H1 (cell line): Measurements from ENCODE around the gene ARHGAP6.

Experiments used
- ASH2L ChIP-seq: fragments of 200-600, 300-600 bp; sonication (generic); IDR thresholded peaks from one replicate; pipeline ENCODE4 v1.7.1; 2017; ENCODE audit warnings: low read length
- CTCF ChIP-seq, 3 experiments: IDR thresholded peaks; 1 replicate in 2 of 3; 2 replicates in 1 of 3; pipeline versions ENCODE4 v1.5.1 to v1.6.1; 2011; ENCODE audit warnings: low read length in 3 of 3, mild to moderate bottlenecking in 3 of 3, inconsistent platforms in 2 of 3, low read depth in 1 of 3, moderate library complexity in 1 of 3; ENCODE audit not compliant: insufficient read depth in 1 of 3; ENCODE audit errors: control extremely low read depth in 1 of 3
- EZH2 ChIP-seq: fragments of 200-600 bp; sonication (generic); IDR thresholded peaks from 2 replicates; pipeline ENCODE4 v1.7.1; 2012; ENCODE audit warnings: low read depth, mild to moderate bottlenecking, moderate library complexity, low read length, inconsistent platforms; ENCODE audit not compliant: severe bottlenecking
- GTF2F1 ChIP-seq: IDR thresholded peaks from 2 replicates; pipeline ENCODE4 v1.6.1; 2012; ENCODE audit warnings: low read depth, low read length, improper control_type of control experiment, borderline replicate concordance

DNA sequence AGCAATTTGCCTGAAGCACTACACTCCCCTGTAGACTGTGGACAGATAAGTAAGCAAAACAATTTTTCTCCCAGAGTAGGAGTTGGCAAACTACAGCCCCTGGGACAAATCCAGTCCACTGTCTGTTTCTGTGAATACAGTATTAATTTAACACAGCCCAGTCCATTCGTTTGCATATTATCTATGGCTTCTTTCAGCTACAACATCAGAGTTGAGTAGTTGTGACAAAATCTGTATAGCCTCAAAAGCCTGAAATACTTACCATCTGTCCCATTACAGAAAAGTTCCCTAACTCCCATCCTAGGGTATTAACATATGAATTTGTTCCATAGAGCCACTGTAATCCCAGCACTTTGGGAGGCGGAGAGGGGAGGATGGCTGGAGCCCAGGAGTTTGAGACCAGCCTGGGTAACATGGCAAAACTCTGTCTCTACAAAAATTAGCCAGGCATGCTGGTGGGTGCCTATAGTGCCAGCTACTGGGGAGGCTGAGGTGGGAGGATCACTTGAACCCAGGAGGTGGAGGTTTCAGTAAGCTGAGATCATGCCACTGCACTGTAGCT is 319.5 kb downstream of the ARHGAP6 start:
- no peak for TF ChIP-seq EZH2
- no peak for TF ChIP-seq ASH2L
- no peak for TF ChIP-seq CTCF (IDR thresholded peaks at IDR 0.05; ENCODE audit: control extremely low read depth in 1 of 3, insufficient read depth in 1 of 3, low read depth in 1 of 3, low read length in 3 of 3)
- no peak for TF ChIP-seq GTF2F1
